ENCODE results near the gene INPP5D. TPM values are rescaled to one million over a fixed set of nuclear protein-coding genes. Genes with fewer than 3 reads are reported as not detected.

The INPP5D gene
- total RNA-seq, 4 donors from 2014 or later = 26.6 to 40.6 (median 27.0) TPM

DNA sequence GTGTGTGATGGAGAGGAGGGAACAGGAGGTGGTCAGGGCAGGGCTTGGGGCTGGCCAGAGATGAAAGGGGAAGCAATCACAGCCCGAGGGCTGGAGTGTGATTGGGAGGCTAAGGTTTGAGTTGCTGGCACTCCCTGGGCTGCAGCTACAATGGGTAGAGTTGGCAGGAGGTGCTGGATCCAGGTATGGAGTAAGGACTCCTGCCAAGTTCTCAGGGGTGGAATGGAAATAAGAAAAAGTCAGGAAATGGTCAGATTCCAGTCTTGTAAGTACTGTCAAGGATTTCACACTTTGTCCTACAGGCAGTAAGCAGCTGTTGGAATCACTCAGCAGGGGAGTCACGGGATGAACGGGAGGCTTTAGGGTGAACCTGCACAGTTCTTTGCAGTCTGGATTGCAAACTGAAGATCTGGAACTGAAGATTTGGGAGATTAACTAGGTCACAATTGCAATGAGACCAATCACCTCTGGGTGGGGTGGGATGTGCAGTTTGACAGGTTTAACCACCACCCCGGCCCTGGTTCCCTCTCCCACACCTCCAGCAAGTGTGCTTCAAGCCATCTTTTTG, 10.9 kb upstream of the INPP5D start:
- TF ChIP-seq, protein P1, sequence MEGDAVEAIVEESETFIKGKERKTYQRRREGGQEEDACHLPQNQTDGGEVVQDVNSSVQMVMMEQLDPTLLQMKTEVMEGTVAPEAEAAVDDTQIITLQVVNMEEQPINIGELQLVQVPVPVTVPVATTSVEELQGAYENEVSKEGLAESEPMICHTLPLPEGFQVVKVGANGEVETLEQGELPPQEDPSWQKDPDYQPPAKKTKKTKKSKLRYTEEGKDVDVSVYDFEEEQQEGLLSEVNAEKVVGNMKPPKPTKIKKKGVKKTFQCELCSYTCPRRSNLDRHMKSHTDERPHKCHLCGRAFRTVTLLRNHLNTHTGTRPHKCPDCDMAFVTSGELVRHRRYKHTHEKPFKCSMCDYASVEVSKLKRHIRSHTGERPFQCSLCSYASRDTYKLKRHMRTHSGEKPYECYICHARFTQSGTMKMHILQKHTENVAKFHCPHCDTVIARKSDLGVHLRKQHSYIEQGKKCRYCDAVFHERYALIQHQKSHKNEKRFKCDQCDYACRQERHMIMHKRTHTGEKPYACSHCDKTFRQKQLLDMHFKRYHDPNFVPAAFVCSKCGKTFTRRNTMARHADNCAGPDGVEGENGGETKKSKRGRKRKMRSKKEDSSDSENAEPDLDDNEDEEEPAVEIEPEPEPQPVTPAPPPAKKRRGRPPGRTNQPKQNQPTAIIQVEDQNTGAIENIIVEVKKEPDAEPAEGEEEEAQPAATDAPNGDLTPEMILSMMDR (IDR thresholded peaks at IDR 0.05; ENCODE audit: low read depth) = no peak

DNA sequence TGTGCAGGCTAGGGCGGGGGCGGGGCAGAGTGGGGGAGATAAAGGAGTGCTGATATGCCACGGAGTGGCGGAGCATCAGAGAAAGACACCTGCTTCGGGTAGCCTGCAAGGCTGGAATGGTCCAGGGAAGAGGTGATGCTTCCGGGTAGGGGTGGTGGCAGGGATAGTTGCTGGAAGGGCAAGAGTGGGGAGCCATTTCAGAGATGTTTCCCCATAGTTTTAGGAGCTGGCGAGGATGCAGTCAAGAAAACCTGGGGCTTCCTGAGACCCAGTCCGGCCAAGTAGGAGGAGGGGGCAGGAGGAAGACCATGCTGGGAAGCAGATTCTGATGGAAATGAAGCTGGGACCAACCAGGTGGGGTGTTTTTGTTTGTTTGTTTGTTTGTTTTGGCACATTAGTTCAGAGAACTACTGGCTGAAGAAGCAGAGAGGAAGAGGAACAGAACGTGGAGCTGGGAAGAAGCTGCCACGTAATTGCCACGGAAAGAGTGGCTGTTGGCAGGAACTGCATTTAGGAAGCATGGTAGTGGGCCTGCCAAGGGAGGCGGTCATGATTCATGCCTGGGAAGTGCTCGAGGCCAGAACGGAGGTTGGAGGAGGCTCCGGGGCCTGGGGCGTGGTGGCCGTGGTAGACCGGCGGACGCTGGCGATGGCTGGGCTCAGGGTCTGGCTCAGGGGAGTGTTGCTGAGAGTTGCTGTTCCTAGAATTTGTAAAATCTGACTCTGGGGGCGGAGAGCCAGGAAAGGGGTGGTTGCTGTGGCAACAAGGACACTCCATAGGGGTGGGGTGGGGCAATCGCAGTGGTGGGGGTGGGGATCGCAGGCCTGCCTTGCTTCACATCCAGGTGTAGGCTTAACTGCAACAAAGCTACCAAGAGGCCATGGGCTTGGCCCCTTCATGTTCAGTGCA, 8.6 kb upstream of the INPP5D start:
- TF ChIP-seq, protein P1 (IDR thresholded peaks at IDR 0.05; ENCODE audit: low read depth) = no peak

DNA sequence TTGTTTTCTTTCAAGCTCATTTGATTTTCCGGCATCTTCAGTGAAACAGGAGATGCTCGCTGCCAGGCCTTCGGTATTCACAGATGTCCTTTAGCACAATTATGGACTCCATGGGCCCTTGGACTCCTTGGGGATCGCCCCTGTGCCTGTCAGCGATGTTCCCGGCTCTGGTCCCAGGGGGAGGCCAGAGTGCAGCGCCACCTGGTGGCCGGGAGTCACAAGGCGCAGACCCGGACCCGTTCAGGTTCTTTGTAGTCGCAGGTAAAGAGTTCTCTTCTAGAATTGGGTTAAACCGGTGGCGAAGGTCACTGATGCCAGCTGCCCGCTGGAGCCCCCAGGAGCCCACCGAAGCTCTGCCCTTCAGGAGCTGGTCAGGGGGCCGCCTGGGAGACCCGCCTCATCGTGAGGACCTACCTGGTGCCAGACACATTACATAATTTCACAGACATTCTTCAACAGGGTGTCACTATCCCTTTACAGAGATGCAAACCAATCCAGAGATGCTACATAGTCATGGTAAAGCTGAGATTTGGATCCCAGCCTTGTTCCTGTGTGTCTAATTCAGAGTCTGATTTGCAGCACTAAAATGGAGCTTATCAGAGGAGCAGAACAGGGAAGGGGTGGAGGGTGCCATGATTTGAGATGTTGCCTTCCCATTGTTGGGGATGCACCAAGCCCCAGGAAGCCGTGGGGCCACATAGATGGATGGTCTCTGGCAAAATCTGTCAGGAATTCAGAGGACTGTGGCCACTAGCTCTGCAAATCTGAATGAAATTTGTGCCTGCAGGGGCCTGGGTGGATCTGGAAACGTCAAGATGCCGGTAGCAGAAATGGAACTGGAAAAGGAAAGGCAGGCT, 6.0 kb upstream of the INPP5D start:
- TF ChIP-seq, protein P1 (IDR thresholded peaks at IDR 0.05; ENCODE audit: low read depth) = no peak

DNA sequence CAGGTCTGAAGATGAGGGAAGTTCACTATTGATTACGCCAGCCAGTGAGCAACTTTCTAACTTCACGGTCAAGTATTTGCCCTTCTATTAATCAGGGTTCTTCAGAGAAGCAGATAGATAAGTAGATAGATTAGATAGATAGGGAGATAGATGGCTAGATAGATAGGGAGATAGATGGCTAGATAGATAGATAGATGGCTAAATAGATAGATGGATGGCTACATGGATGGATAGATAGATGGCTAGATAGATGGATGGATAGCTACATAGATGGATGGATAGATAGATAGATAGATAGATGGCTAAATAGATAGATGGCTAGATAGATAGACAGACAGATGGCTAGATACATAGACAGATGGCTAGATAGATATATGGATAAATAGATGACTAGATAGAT, 4.8 kb upstream of the INPP5D start:
- TF ChIP-seq, protein P1 (IDR thresholded peaks at IDR 0.05; ENCODE audit: low read depth) = no peak

DNA sequence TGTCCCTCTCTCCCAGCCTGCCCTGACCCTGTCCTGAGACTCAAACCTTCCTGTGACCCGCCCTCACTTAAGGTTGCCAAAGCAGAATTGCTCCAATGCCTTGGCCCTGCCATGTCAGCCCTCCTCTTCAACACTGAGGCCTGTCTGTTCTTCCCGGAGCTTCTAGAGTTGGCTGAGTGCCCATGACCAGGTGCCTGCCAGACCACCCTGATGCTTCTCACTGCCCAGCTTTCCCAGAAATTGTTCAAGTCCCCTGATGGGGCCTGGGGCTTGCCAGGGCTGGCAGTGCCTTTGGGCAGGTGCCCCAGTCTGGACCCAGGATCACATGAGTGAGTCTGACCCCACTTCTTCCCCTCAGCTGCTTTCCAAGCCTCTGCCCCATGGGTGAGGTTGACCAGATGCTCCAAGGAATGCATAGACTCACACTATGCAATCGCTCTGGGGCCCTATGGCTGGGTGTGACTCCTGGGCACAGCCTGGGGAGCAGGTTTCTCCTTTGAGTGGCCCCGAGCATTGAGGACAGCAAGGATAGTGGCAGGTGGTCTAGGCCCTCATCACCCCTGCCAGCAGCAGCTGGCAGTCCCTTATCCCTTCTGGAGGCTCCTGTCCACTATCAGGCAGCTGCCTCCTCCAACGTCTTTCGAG, 3.1 kb upstream of the INPP5D start:
- TF ChIP-seq, protein P1 (IDR thresholded peaks at IDR 0.05; ENCODE audit: low read depth) = no peak

DNA sequence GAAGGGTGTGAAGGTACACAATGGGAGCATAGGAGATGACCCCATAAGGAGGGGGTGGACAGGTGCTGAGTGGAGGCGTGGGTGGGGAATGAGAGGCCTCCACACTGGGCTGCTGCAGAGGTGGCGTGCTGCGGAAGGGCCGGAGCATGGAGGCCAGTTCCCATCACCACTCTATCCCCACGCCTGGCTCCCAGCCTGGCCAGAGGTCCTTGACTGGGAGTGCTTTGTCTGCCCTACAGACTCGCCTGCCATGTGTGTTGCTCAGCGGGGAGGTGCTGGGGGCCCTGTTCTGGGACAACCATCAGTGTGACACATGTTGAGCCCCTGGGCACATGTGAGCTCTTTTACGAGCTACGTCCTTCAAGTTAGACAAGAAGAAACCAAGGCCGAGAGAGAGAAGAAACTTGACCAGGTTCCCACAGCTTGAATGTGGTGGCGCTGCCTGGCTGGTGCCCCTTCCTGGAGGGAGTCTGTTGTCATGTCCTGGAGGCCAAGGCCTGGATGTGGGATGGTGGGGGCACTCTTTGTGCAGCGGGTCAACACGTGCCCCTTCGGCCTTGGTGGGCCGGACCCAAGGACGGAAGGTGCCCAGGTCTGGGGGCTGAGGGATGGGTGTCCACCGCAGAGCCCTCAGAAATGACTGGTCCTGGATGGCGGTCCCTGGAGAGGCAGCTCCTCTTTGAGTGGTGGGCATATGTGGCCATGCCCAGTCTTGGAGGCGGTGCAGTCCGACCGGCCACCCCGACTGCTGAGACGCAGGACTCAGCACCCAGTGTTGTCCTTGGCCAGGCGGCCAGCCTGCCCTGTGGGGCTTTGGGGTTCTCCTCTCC, 1.2 kb upstream of the INPP5D start:
- TF ChIP-seq, protein P1 (IDR thresholded peaks at IDR 0.05; ENCODE audit: low read depth) = no peak
